DND-41 (cell line): Measurements from ENCODE around the gene BMPR1A.
"Not testable (repeated sequence)": the region's sequence is repeated elsewhere in the genome, so short reads cannot be mapped to it uniquely, and the experiment has no call there.

Experiments used
- CTCF ChIP-seq: IDR thresholded peaks from 2 replicates; pipeline ENCODE4 v1.5.1; 2012; ENCODE audit warnings: borderline replicate concordance, low read length, moderate library complexity, mild to moderate bottlenecking; ENCODE audit not compliant: poor library complexity, severe bottlenecking; ENCODE audit errors: extremely low read depth
- EZH2 ChIP-seq: IDR thresholded peaks from 3 replicates; pipeline ENCODE4 v1.6.1; 2012; ENCODE audit warnings: borderline replicate concordance, low read depth, mild to moderate bottlenecking, moderate library complexity, low read length, inconsistent platforms; ENCODE audit not compliant: severe bottlenecking

GRCh38 chr10:86981020-86981419 is 224.6 kb downstream of the BMPR1A start:
- TF ChIP-seq CTCF, EZH2: not testable (repeated sequence)
